WTC11 (cell line): ENCODE data around the gene LYAR.

Experiments
- ATF1 ChIP-seq: sonication (generic); formaldehyde crosslinking; IDR thresholded peaks from 2 replicates; pipeline ENCODE4 v1.8.1; 2023; ENCODE audit warnings: mild to moderate bottlenecking, moderate library complexity, missing genetic modification reagents
- CREM ChIP-seq: sonication (generic); formaldehyde crosslinking; IDR thresholded peaks from 2 replicates; pipeline ENCODE4 v1.8.1; 2022; ENCODE audit warnings: mild to moderate bottlenecking, missing genetic modification reagents, moderate library complexity
- SP1 ChIP-seq: sonication (generic); formaldehyde crosslinking; conservative IDR thresholded peaks from 2 replicates; pipeline ENCODE4 v1.8.1; 2022; ENCODE audit warnings: missing genetic modification reagents
- TCF7 ChIP-seq: sonication (generic); formaldehyde crosslinking; IDR thresholded peaks from 2 replicates; pipeline ENCODE4 v1.8.0; 2022; ENCODE audit warnings: mild to moderate bottlenecking, low read depth, missing genetic modification reagents, moderate library complexity
- TF ChIP-seq, protein P1 (sequence below): fragments of 200-600 bp; IDR thresholded peaks from 2 replicates; pipeline ENCODE4 v1.8.0; 2022; ENCODE audit warnings: antibody characterized with exemption
- TF ChIP-seq, protein P2 (sequence below): sonication (generic); formaldehyde crosslinking; IDR thresholded peaks from 2 replicates; pipeline ENCODE4 v1.8.1; 2023; ENCODE audit warnings: mild to moderate bottlenecking, missing genetic modification reagents, moderate library complexity
- TF ChIP-seq, protein P3 (sequence below): sonication (generic); formaldehyde crosslinking; IDR thresholded peaks from 2 replicates; pipeline ENCODE4 v1.8.0; 2022; ENCODE audit warnings: mild to moderate bottlenecking, missing genetic modification reagents
- TF ChIP-seq, protein P4 (sequence below): sonication (generic); formaldehyde crosslinking; IDR thresholded peaks from 2 replicates; pipeline ENCODE4 v1.8.1; 2022; ENCODE audit warnings: low read depth, missing genetic modification reagents, borderline replicate concordance
- TF ChIP-seq, protein P5 (sequence below): sonication (generic); formaldehyde crosslinking; IDR thresholded peaks from 2 replicates; pipeline ENCODE4 v1.8.0; 2022; ENCODE audit warnings: mild to moderate bottlenecking, missing genetic modification reagents

DNA sequence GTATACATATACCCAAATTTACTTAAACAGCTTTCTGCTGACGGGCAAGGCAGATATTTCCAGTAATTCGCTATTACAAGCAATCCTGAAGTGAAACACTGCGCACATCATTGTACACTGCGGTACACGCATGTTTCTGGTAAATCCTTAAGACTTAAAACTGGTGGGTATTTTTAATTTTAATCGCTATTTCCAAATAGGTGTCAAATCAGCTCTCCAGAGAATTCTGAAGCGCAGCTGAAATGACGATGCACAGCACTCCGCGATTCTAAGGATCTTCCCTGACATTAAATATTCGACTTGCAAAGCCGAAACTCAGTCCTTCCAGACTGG is 42.3 kb downstream of the LYAR start:
- TF ChIP-seq, protein P1, sequence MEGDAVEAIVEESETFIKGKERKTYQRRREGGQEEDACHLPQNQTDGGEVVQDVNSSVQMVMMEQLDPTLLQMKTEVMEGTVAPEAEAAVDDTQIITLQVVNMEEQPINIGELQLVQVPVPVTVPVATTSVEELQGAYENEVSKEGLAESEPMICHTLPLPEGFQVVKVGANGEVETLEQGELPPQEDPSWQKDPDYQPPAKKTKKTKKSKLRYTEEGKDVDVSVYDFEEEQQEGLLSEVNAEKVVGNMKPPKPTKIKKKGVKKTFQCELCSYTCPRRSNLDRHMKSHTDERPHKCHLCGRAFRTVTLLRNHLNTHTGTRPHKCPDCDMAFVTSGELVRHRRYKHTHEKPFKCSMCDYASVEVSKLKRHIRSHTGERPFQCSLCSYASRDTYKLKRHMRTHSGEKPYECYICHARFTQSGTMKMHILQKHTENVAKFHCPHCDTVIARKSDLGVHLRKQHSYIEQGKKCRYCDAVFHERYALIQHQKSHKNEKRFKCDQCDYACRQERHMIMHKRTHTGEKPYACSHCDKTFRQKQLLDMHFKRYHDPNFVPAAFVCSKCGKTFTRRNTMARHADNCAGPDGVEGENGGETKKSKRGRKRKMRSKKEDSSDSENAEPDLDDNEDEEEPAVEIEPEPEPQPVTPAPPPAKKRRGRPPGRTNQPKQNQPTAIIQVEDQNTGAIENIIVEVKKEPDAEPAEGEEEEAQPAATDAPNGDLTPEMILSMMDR, result no peak
- TF ChIP-seq, protein P2, sequence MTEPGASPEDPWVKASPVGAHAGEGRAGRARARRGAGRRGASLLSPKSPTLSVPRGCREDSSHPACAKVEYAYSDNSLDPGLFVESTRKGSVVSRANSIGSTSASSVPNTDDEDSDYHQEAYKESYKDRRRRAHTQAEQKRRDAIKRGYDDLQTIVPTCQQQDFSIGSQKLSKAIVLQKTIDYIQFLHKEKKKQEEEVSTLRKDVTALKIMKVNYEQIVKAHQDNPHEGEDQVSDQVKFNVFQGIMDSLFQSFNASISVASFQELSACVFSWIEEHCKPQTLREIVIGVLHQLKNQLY (CRISPR knock-in tag), result no peak
- TF ChIP-seq, protein P3, sequence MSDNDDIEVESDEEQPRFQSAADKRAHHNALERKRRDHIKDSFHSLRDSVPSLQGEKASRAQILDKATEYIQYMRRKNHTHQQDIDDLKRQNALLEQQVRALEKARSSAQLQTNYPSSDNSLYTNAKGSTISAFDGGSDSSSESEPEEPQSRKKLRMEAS (CRISPR knock-in tag), result 0 out of 2 replicates have a peak, but pooled peaks have one; percentile 5
- TF ChIP-seq, protein P4, sequence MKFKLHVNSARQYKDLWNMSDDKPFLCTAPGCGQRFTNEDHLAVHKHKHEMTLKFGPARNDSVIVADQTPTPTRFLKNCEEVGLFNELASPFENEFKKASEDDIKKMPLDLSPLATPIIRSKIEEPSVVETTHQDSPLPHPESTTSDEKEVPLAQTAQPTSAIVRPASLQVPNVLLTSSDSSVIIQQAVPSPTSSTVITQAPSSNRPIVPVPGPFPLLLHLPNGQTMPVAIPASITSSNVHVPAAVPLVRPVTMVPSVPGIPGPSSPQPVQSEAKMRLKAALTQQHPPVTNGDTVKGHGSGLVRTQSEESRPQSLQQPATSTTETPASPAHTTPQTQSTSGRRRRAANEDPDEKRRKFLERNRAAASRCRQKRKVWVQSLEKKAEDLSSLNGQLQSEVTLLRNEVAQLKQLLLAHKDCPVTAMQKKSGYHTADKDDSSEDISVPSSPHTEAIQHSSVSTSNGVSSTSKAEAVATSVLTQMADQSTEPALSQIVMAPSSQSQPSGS, result no peak
- TF ChIP-seq CREM (CRISPR knock-in tag) (no peak), TCF7 (CRISPR knock-in tag) (no peak), SP1 (CRISPR knock-in tag) (no peak), ATF1 (CRISPR knock-in tag) (no peak)
- TF ChIP-seq, protein P5, sequence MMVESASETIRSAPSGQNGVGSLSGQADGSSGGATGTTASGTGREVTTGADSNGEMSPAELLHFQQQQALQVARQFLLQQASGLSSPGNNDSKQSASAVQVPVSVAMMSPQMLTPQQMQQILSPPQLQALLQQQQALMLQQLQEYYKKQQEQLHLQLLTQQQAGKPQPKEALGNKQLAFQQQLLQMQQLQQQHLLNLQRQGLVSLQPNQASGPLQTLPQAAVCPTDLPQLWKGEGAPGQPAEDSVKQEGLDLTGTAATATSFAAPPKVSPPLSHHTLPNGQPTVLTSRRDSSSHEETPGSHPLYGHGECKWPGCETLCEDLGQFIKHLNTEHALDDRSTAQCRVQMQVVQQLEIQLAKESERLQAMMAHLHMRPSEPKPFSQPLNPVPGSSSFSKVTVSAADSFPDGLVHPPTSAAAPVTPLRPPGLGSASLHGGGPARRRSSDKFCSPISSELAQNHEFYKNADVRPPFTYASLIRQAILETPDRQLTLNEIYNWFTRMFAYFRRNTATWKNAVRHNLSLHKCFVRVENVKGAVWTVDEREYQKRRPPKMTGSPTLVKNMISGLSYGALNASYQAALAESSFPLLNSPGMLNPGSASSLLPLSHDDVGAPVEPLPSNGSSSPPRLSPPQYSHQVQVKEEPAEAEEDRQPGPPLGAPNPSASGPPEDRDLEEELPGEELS (CRISPR knock-in tag), result no peak
